DMS 273 (cell line): ENCODE measurements around the gene CXCR4.
"Not testable (repeated sequence)": the region's sequence is repeated elsewhere in the genome, so short reads cannot be mapped to it uniquely, and the experiment has no call there.

Source experiments
- DNase-seq: peaks from one replicate; lab custom pipeline; 2025; ENCODE audit not compliant: unreplicated experiment; lab: John Stamatoyannopoulos, UW

Gene CXCR4

GRCh38 chr2:136080114-136080513, 37.8 kb downstream of the CXCR4 start:
- DNase-seq, result no peak

DNA sequence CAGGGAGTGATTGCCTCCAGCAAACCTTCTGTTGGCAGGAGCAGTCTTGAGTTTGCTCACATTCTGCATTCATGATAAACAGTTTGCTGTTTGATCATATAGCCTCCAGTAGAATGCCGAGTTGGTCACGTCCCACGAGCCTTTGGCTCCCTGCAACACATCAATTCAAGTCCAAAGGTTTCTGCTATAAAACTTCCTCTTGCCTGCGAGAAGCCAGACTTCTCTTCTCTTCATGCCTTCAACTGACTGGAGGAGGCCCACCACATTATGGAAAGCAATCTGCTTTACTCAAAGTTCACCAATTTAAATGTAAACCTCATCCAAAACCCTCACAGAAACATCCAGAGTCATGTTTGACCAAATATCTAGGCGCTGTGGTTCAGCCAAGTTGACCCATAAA, 40.8 kb downstream of the CXCR4 start:
- DNase-seq, result no peak

- peak; percentile 10 for DNase-seq
Observed at GRCh38 chr2:136075476-136075875, 42.5 kb downstream of the CXCR4 start.

GRCh38 chr2:136072621-136073020, 45.3 kb downstream of the CXCR4 start:
- DNase-seq, result no peak

- not testable (repeated sequence) for DNase-seq
Observed at GRCh38 chr2:136071887-136072286, 46.1 kb downstream of the CXCR4 start.

DNA sequence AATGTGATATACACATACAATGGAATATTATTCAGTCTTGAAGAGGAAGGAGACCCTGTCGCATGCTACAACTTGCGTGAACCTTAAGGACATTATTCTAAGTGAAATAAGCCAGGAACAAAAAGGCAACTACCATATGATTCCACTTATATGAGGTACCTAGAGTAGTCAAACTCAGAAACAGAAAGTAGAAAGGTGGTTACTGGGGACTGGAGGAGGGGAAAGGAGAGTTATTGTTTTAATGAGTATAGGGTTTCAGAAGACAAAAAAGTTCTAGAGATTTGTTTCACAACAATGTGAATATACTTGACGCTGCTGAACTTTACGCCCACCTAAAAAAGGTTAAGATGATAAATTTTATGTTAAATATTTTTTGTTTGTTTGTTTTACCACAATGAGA, 47.0 kb downstream of the CXCR4 start:
- no peak for DNase-seq

- DNase-seq, result no peak
Observed at GRCh38 chr2:136069773-136070172, 48.2 kb downstream of the CXCR4 start.

DNA sequence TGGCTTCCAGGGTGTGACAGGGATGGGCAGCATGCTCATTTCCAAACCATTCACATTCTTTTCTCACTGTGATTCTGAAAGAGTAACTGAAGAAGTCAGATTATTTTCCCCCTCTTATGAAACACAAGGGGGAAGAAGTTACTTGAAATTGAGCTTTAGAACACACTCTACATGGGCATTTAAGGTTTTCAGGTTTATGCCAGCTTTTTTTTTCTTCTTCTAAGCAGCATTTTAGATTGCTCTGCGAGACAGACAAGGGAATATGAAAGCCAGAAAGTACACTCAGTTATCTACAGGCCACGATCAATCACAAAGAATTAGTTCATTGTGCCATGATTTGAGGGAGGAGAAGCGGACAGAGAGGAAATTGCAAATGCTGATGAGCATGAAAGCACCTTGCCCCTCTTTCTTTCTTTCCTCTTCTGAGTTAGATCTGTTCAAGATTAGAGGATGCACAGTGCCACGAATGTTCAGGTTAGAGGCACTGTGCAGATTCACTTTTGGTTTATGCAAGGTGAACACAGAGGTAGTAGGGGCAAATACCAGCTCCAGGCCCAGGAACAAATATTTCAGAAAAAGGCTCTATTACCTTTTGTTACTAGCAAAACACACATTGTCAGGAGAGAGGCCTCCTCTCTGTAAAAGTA, 49.2 kb downstream of the CXCR4 start:
- no peak for DNase-seq

DNA sequence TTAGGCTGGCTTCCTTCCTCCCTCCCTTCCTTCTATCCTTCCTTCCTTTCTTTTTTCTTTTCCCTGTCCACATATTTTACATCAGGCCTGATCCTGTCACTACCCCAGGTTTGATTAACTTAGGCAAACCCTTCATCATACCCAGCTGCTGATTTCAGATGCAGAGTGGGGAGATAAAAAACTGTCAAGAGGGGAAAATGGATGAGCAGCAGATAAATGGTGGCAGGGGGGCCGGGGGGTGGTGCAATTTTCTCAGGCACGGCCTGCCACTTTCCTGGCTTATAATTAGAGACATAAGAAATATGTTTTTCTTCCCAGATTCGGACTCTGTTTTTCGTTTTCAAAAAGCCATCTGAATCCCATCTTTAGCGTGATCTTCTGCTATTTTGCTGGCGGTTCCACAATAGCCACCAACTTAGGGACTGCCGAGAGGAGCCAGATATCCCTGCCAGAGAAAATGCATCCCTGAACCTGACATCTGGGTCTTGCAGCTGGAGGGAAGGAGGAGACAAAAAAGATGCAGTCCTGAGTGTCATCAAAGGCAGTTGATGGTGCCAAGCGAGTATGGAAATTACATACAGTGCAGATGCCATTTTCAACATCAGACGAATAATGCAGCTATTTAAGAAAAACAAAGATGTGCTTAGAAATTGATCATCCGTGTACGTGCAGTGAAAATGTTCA, 49.9 kb downstream of the CXCR4 start:
- DNase-seq, result no peak

GRCh38 chr2:136067459-136067858, 50.5 kb downstream of the CXCR4 start:
- DNase-seq, result no peak

DNA sequence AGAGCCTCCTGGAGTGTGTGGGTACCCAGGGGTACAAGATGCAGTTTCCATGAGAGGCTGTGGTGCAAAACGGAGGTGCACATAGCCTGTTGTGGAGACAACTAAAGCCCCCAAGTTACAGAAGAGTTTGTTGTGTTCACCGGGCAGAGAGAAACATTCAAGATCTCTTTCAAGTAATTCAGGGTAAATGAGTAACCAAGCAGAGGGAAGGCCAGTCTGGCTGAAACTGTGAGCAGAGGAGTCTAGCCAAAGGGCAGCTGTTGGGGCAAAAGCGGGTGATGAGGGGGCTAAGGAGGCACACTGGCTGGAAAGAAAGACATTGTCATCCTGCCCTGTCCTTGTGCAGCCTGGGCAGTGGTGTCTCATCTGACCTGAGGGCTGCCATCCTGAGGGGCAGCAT, 52.0 kb downstream of the CXCR4 start:
- DNase-seq, result no peak

DNA sequence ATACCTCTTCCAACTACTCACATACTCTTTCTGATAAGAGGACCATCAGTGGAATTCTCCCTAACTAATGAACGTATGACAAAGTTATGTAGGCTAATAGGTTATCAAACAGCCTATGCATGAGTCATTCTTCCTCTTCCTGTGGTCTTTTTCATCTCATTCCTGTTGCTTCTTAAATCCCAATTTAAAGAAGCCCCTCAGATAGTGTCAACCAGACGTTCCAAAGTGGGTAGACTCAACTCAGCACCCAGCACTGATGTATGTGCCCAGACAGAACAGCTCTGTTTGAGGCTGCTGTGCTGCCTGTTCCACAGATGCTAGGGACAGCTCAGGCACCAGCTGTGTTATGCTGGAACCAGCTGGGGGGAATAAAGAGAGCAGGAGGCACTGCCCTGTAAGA, 52.6 kb downstream of the CXCR4 start:
- peak; percentile 56 for DNase-seq
